ENCODE results near the gene GMEB2.
A peak's percentile ranks its signal among the peaks of the same experiment; 100 is the strongest.
"Not testable (repeated sequence)": the region's sequence is repeated elsewhere in the genome, so short reads cannot be mapped to it uniquely, and the experiment has no call there.

GMEB2 gene

DNA sequence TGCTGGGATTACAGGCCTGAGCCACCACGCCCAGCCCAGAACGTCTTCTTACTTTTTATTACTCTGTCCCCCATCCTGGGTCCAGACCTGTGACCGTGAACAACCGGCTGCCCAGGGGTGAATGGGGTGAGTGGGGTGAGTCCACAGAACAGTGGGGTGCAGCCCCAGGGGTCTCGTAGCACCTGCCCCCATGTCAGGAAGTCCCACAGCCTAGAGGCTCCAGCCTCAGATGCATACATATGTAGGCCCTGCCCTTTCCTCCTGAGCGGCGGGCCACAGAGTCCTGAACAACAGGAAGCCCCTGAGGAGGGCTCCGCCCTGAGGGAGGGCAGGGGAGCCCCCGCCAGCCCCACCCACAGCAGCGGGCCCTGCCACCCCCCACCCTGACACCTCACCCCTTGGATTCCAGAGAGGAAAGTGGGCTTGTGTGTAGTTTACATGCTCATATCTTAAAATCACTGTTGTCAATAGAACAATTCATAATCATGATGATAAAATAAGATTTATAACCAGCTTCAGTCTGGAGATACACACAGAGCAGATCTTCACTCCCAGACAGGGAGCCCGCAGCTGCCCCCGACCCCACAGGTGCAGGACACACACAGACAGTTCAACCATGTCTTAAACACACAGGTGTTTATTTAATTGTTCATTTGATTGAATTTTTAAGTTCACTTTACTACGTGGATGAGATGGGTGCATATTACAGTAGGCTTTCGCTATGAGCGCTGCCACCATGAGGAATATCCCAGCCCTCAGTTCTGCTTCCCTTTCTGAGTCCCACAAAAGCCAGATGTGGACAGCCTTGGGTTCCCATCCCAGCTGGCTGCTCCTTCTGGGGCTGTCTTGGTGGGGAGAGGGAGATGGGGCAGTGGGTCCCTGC, 12.4 kb upstream of the GMEB2 start:
- DNase-seq (ENCODE audit: low read depth, low spot score), result no peak

DNA sequence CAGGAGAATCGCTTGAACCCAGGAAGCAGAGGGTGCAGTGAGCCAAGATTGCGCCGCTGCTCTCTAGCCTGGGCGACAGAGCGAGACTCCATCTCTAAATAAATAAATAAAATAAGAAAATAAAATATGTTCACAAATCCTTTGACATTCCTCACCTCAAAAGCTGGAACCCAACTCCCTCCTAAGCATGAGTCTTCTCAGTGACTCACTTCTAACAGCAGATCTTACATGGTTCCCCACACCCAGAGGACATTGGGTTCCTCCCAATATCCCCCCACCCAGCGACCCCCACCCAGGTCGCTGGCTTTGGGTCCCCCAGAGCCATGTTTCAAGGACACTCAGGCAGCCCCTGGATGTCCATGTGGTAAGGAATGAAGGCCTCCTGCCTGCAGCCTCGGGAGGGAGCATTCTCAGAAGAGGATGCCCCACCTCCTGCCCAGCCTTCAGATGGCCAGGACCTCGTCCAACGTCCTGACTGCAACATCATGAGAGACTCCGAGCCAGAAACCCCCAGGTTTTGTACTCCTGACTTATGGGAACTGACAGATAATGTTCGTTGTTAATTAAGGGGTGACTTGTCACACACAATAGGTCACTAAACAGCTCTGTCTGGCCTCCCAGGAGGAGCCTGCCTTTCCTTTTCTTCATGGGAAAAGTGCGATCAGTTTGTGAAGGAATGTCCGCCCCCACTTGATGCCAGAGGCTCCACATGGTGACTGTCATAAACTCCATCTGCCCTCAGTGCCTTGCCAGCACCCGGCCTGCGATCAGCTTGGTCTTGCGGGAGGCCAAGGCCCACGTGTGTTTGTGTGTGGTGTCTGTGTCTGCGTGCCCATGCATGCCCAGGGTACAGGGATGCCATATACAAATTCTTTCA, 10.1 kb upstream of the GMEB2 start:
- DNase-seq (ENCODE audit: low read depth, low spot score), result no peak

DNA sequence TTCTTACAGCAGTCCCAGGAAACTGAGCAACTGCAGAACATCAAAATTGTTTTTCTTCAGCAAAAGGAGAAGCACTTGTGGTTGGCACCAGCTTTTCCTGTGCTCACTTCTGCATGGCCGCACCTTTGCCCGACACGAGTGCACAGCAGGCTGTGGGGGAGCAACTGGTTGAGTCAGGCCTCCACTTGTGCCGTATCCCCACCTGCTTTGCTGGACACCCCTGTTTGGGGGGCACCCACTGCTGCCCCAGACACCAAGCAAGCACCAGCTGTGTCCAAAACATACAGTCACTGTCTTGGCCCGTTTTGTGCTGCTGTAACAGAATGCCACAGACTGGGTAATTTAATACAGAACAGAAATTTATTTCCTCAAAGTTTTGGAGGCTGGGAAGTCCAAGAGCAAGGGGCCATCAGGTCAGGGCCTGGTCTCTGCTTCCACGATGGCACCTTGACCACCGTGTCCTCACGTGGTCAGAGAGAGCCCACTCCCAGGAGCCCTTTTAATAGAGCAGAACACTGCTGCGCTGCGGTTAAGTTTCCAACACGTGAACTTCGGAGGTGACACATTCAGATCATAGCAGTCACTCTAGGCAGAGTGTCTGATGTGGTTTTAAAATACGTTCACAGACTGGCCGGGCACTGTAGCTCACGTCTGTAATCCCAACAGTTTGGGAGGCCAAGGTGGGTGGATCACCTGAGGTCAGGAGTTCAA, 8.7 kb upstream of the GMEB2 start:
- no peak for DNase-seq (ENCODE audit: low read depth, low spot score)

DNA sequence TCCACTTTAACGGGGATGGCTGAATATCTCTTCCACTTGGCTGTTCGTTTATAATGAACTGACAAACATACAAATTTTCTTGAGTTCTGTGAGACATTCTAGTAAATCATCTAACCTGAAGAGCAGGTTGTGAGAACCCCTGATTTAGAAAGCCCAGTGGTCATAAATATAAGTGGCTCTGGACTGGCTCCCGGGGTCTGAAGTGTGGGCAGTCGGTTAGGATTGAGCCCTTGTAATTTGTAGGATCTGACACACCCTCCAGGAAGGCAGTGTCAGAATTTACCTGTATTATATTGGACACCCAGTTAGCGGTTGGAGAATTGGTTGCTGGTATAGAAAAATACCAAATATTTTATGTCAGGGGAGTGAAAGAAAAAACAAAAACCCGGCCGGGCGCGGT, 6.8 kb upstream of the GMEB2 start:
- no peak for DNase-seq (ENCODE audit: low read depth, low spot score)

DNA sequence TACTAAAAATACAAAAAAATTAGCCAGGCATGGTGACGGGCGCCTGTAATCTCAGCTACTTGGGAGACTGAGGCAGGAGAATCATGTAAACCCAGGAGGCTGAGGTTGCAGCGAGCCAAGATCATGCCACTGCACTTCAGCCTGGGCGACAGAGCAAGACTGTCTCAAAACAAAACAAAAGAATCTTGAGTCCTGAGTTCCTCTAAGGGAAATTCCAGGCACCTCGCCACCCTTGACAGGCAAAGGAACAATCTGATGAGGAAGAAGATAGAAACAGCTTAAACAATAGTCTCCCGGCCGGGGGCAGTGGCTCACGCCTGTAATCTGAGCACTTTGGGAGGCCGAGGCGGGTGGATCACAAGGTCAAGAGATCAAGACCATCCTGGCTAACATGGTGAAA, 4.5 kb upstream of the GMEB2 start:
- not testable (repeated sequence) for DNase-seq (ENCODE audit: low read depth, low spot score)

DNA sequence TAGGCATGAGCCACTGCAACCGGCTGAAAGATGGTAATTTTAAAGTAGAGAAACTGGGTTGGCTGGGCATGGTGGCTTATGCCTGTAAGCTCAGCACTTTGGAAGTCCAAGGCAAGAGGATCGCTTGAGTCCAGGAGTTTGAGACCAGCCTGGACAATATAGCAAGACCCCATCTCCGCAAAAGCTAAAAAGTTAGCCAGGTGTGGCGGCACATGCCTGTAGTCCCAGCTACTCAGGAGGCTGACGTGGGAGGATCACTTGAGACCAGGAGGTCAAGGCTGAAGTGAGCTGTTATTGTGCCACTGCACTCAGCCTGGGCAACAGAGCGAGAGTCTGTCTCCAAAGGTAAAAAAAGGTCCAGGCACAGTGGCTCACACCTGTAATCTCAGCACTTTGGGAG, 4.1 kb upstream of the GMEB2 start:
- DNase-seq (ENCODE audit: low read depth, low spot score), result not testable (repeated sequence)

DNA sequence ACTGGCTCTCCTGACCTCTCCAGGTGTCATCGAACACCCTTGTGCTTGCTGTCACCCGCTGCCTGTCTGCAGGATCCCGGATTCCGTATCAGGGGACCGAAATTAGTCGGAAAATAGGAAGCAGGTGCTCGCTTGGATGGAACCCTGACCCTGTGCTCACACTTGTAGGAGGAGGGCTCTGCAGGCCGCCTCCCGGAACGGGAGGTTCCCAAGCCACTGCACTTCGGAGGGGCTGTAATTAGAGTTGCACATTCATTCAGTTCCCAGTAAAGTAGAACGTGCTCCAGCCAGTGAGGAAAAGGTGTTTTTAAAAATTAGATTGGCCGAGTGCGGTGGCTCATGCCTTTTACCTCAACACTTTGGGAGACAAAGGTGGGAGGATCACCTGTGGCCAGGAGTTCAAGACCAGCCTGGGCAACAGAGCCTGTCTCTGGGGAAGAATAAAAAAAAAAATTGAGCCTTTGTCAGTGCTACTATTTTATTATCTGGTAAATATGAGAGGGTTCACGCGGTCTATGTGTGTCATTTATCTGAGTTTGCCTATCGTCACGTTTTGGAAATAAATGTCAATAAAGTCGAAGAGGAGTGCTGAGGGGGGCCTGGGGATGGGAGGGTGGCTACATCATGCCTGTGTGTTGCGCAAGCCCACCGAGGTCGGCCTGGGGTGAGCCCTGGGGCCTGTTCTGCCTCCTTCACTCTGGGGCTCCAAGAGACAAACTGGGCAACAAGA, 1.5 kb upstream of the GMEB2 start:
- peak; percentile 40 for DNase-seq (ENCODE audit: low read depth, low spot score)

DNA sequence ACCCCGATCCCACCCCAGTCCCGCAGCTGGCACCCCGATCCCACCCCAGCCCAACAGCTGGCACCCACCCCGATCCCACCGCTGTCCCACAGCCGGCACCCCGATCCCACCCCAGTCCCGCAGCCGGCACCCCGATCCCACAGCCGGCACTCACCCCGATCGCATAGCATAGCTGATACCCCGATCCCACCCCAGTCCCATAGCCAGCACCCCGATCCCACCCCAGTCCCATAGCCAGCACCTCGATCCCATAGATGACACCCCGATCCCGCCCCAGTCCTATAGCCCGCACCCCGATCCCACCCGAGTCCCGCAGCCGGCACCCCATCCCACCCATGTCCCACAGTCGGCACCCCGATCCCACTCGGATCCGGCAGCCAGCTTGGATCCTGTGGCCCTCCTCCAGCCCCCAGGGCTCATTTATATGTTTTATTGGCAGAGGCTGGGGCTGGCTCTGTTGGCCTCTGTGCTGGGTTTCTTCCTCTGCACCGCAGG, 897 bp upstream of the GMEB2 start:
- no peak for DNase-seq (ENCODE audit: low read depth, low spot score)

DNA sequence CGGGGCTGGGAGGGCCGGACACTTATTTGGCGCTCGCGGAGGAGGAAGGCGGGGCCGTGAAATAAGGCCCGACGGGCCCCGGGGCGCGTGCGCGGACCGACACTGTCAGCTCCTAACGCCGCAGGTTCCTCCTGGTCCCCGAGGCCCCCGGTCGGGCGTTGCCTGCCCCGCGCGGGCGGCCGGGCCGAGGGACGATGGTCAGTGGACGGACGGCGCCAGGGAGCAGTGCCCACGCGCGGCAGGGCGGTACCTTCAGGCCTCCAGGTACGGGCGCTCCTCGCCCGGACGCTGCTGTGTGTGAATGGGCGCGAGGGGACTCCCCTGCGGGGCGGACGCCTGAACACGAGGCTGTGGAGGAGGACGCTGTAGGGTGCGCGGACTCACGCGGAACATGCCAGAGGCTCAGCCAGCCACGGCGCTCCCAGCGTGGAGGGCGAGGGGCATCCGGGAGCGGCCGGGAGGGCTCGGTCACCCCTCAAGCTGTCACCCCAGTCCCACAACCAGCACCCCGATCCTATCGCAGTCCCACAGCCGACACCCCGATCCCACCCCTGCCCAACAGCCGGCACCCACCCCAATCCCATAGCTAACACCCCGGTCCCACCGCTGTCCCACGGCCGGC, 339 bp upstream of the GMEB2 start:
- DNase-seq (ENCODE audit: low read depth, low spot score), result peak; percentile 79

DNA sequence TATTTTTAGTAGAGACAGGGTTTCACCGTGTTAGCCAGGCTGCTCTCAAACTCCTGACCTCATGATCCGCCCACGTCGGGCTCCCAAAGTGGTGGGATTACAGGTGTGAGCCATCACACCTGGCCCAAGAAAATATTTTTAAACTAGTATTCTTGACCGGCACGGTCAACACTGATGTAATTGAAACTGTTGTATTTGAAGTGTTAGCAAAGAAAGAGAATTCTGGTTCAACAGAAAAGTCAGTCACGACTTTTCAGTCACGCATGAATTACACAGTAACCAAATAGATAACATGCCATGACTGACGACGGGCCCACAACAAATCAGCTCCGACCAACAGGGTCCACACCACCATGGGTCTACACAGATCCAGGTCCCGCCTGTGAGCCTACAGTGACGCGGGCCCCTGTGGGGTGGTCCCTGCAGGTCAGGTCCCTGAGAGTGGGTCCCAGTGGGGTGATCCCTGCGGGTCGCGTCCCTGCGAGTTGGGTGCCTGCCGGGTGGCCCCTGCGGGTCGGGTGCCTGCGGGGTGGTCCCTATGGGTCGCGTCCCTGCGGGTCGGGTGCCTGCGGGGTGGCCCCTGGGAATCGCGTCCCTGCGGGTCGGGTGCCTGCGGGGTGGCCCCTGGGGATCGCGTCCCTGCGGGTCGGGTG, 1.0 kb downstream of the GMEB2 start:
- no peak for DNase-seq (ENCODE audit: low read depth, low spot score)

DNA sequence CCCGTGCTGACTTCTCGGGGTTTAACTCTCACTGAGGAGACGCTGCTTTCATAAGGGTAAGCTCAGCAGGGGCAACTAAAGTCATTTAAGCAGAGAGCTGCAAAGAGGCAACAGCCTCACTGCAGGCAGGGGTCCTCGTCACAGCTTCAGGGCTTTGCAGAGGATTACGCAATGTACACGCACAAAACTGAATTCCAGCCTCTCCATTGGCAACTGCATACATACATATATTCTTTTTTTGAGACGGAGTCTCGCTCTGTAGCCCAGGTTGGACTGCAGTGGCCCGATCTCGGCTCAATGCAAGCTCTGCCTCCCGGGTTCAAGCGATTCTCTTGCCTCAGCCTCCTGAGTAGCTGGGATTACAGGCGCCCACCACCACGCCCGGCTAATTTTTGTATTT, 2.4 kb downstream of the GMEB2 start:
- no peak for DNase-seq (ENCODE audit: low read depth, low spot score)

DNA sequence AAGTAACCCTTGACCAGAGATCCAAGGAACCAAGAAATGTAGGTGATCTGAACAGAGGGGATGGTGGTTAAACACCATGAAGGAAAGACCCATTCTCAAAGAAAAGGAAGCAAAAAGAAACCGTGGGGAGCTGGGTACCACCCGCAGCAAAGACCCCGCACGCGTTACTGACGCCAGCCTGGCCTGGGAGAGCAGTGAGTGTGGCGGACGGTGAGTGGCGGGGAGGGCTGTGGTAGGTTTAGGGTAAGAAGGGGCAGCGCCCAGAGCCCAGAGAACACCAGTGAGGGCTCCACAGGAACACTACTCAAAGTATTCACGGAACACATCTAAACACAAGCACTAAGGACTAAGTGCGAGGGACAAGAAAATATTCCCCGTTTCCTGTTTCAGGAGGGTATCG, 4.2 kb downstream of the GMEB2 start:
- no peak for DNase-seq (ENCODE audit: low read depth, low spot score)

DNA sequence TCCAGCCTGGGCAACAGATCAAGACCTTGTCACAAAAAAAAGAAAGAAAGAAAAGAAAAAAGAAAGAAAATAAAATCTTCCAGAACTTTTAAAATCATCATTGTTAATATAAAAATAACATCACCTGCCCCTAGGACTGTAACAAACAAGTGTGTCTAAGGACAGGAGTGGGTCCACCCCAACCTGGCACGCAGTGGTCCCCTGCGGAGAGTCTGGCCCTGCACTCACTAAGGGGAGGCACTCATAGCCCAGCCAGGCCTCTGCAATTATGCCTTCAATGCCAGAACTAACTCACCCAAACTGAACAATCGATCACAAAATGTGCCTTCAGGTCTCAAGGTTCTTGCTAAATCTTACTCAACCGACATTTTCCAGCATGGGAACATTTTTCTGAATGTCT, 4.8 kb downstream of the GMEB2 start:
- DNase-seq (ENCODE audit: low read depth, low spot score), result no peak

DNA sequence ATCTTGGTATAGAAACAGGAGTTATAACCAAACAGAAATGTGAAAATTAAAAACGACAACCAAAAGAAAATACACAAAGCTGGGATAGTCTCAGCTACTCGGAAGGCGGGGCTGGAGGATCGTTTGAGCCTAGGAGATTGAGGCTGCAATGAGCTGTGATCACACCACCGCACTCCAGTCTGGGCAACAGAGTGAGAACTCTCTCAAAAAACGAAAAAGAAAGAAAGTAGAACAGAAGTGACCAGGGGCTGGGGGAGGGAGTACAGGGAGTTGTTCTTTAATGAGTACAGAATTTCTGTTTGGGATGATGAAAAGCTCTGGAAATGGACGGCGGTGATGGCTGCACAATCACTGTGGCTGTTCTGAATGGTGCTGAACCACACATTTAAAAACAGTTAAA, 5.9 kb downstream of the GMEB2 start:
- DNase-seq (ENCODE audit: low read depth, low spot score), result no peak

DNA sequence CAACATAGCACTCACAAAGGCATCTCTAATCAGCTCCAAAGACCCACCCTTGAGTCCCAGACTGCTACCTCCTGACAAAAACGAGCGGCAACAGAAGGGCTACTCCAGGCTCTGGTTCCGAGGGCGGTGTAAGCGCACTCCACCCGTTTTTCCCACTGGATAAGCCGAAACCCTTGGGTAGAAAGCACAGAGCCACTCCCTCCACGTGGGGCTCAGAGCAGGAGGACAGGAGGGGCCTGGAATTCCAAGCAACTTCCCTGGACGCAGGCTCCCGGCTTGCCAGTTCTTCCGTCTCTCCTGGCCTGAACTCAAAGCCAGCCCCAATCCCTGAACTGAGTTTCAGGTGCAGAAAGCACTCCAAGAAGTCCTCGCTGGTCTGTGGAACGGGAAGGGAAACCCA, 7.4 kb downstream of the GMEB2 start:
- no peak for DNase-seq (ENCODE audit: low read depth, low spot score)

DNA sequence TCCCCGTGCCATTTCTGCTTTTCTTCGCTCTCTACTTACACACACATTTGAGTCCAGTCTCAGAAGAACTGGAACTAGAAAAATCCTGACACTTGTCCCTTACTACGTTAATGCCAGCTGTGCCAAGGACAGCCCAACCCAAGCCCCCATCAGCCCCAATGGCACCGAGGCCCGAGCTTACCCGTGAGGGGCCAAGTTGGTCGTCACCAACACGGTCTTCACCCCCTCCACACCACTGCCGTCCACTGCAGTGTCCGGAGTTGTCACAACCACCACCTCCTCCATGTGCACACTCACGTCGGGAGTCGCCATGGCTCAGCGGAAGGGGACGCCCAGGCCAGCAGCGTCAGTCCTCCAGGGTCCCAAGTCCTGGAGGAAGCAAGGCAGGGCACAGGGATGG, 7.8 kb downstream of the GMEB2 start:
- no peak for DNase-seq (ENCODE audit: low read depth, low spot score)

DNA sequence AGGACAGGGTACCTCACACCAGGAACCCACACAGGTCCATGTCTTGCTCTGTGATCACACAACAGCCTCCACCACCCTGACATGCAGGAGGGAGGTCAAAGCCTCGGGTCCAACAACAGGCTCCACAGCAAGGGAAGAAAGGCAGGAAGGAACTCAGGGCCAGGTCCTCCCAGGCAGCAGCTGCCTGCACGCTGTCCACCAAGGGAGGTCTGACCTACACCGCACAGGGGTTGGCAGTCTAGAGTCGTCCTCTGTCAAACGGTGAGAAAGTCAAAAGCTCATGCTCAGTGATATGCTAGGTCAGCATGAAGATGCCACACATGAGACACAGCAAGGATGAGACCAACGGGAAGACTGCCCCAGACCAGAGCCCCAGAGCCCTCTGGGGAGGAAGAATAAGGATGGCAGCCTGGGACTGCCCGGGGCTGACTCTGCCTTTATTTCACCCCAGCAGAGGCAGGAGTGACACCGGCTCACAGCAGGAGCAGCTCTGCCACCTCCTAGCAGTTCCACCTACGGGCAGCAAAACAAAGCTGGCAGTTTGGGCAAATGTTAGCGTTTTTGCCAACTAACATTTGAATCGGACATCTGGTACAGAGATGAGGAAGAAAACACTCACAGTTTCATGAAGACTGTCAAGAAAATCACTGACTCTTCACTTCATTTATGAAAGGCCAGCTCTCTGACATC, 8.5 kb downstream of the GMEB2 start:
- no peak for DNase-seq (ENCODE audit: low read depth, low spot score)

DNA sequence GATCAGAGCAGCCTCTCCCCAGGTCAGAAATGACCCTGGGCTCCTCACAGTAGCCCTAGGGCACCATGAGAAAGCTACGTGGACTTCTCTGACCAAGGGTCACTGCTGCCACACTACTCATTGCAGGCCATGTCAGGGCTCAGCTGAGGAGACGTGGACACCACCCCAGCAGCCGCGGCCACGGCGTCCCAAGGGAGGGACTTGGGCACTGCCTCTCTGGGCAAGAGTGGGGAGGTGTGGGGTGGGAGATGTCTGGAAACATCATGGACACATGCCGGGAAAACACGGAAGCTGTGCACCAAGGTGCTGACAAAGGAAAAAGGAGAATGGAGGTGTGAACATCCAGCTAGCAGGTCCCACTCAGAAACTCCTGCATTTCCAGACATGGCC, 9.0 kb downstream of the GMEB2 start:
- DNase-seq (ENCODE audit: low read depth, low spot score), result no peak

DNA sequence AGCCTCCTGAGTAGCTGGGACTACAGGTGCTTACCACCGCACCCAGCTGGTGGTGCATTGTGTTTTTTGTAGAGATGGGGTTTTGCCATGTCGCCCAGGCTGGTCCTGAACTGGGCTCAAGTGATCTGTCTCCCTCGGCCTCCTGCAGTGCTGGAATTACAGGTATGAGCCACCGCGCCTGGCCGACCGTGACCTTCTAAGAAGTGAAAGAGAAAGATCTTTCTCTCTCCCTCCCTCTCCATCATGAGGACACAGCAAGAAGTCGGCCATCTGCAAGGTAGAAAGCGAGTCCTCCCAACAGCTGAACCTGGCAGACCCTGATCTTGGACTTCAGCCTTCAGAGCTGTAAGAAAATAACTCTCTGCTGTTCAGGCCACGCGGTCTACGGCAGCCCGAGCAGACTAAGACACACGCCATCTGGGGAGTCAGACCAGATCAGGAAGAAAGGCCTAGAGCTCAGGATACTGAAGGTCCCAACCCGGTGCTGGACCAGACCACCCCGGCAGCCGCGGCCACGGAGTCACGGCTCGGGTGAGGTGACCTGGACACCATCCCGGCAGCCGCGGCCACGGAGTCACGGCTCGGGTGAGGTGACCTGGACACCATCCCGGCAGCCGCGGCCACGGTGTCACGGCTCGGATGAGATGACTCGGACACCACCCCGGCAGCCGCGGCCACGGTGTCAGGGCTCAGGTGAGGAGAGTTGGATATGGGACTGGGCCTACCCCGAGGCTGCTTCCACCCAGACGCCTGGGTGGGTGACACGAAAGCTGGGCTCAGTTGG, 9.6 kb downstream of the GMEB2 start:
- no peak for DNase-seq (ENCODE audit: low read depth, low spot score)

All from activated naive CD8-positive, alpha-beta T cell treated with anti-CD3 and anti-CD28 coated beads, Interleukin-2, amount 50 U/mL, for 16 hours (primary cell).